ENCODE measurements around the gene MAP3K3.

DNA sequence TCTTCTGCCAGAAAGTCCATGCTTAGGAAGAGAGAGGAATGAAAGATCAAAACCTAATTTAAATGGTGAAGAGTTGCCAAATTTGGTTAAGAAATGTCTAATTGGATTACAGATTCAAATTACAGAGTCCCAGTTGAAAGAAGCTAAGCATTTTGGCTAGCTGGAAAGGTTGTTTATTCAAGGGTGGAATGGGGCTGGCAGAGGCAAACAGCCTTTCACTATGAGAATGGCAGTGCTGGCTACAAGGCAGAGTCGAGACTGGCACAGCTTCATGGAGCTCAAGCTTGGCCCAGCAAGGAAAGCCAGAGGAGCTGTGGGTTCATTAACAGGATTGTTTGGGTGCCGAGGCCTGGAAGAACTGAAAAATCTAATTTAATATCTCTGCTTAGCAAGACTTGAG, 13.6 kb downstream of the MAP3K3 start:
- TF ChIP-seq, protein P1, sequence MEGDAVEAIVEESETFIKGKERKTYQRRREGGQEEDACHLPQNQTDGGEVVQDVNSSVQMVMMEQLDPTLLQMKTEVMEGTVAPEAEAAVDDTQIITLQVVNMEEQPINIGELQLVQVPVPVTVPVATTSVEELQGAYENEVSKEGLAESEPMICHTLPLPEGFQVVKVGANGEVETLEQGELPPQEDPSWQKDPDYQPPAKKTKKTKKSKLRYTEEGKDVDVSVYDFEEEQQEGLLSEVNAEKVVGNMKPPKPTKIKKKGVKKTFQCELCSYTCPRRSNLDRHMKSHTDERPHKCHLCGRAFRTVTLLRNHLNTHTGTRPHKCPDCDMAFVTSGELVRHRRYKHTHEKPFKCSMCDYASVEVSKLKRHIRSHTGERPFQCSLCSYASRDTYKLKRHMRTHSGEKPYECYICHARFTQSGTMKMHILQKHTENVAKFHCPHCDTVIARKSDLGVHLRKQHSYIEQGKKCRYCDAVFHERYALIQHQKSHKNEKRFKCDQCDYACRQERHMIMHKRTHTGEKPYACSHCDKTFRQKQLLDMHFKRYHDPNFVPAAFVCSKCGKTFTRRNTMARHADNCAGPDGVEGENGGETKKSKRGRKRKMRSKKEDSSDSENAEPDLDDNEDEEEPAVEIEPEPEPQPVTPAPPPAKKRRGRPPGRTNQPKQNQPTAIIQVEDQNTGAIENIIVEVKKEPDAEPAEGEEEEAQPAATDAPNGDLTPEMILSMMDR (IDR thresholded peaks at IDR 0.05; ENCODE audit: insufficient read depth, low read length), result no peak
- TF ChIP-seq POLR2AphosphoS5 (IDR thresholded peaks at IDR 0.05; ENCODE audit: low read depth), result no peak
- no peak for TF ChIP-seq GABPA (IDR thresholded peaks at IDR 0.05; ENCODE audit: low read depth)

All from HL-60 (cell line).